NCI-H510A treated with DMSO at 0.1 percent for 48 hours (cell line): ENCODE results near the gene C17orf78.
"Not testable (repeated sequence)": the region's sequence is repeated elsewhere in the genome, so short reads cannot be mapped to it uniquely, and the experiment has no call there.

Source experiments
- DNase-seq: peaks from one replicate; lab custom pipeline; 2025; lab: John Stamatoyannopoulos, UW

The C17orf78 gene

GRCh38 chr17:37438141-37438540 is 62.4 kb downstream of the C17orf78 start:
- DNase-seq: no peak

- DNase-seq: no peak
Measured at GRCh38 chr17:37440424-37440823, 64.6 kb downstream of the C17orf78 start.

- not testable (repeated sequence) for DNase-seq
Measured at GRCh38 chr17:37441369-37442014, 65.7 kb downstream of the C17orf78 start.
